ENCODE data around the gene CHRDL2. TPM values are rescaled to one million over a fixed set of nuclear protein-coding genes. Genes with fewer than 3 reads are reported as not detected.
A peak's percentile ranks its signal among the peaks of the same experiment; 100 is the strongest.

CHRDL2 gene
- total RNA-seq, 1 experiment from 2014 or later = not detected

GRCh38 chr11:74729397-74729796 lies 1.8 kb downstream of the CHRDL2 start:
- Histone ChIP-seq H3K27me3 (no peaks in the 10 kb centered on the region; the same call in 1 of the 2 replicates), H3K36me3 (no peaks in the 10 kb centered on the region), H3K9me3 (no peaks in the 10 kb centered on the region), H3K4me3 (no peak overlapping the region)
- DNase-seq = no peak

GRCh38 chr11:74726547-74727182 lies 4.6 kb downstream of the CHRDL2 start:
- Histone ChIP-seq H3K4me3 (no peak overlapping the region), H3K27me3 (no peaks in the 10 kb centered on the region; the same call in 1 of the 2 replicates), H3K36me3 (no peaks in the 10 kb centered on the region), H3K9me3 (no peaks in the 10 kb centered on the region)
- peak; percentile 67 for DNase-seq

- Histone ChIP-seq H3K4me3 (no peak overlapping the region), H3K36me3 (no peaks in the 10 kb centered on the region), H3K27me3 (no peaks in the 10 kb centered on the region; the same call in 1 of the 2 replicates), H3K9me3 (no peaks in the 10 kb centered on the region)
- DNase-seq = peak; percentile 78
These were observed 5.5 kb downstream of the CHRDL2 start for GRCh38 chr11:74725701-74726100.

- Histone ChIP-seq H3K36me3 (no peaks in the 10 kb centered on the region), H3K4me3 (no peak overlapping the region), H3K27me3 (no peaks in the 10 kb centered on the region), H3K9me3 (no peaks in the 10 kb centered on the region)
- no peak for DNase-seq
These were observed 7.7 kb downstream of the CHRDL2 start for GRCh38 chr11:74723511-74723910.

- Histone ChIP-seq H3K4me3 (no peak overlapping the region), H3K27me3 (no peaks in the 10 kb centered on the region), H3K36me3 (no peaks in the 10 kb centered on the region), H3K9me3 (no peaks in the 10 kb centered on the region)
- DNase-seq = no peak
These were observed 9.8 kb downstream of the CHRDL2 start for GRCh38 chr11:74721479-74721835.

- peak; percentile 82 for DNase-seq
- no peaks in the 10 kb centered on the region for H3K9me3 ChIP-seq
These were observed 10.4 kb downstream of the CHRDL2 start for GRCh38 chr11:74720596-74721478.

GRCh38 chr11:74719011-74719410 lies 12.2 kb downstream of the CHRDL2 start:
- no peaks in the 10 kb centered on the region for H3K27me3 ChIP-seq
- H3K36me3 ChIP-seq = no peaks in the 10 kb centered on the region
- no peak overlapping the region for H3K4me3 ChIP-seq
- no peak for DNase-seq
- H3K9me3 ChIP-seq = no peaks in the 10 kb centered on the region

More at GRCh38 chr11:74720596-74721478, 10.4 kb downstream of the CHRDL2 start:
- Histone ChIP-seq H3K27me3 (no peaks in the 10 kb centered on the region), H3K4me3 (no peak overlapping the region), H3K36me3 (no peaks in the 10 kb centered on the region)

GRCh38 chr11:74717221-74717969 lies 13.8 kb downstream of the CHRDL2 start:
- Histone ChIP-seq H3K4me3 (no peak overlapping the region), H3K36me3 (no peaks in the 10 kb centered on the region), H3K27me3 (no peaks in the 10 kb centered on the region), H3K9me3 (no peaks in the 10 kb centered on the region)
- no peak for DNase-seq

- no peaks in the 10 kb centered on the region for H3K27me3 ChIP-seq
- no peaks in the 10 kb centered on the region for H3K36me3 ChIP-seq
- H3K4me3 ChIP-seq = no peak overlapping the region
- H3K9me3 ChIP-seq = no peaks in the 10 kb centered on the region
- DNase-seq = no peak
These were observed 16.3 kb downstream of the CHRDL2 start for GRCh38 chr11:74714904-74715303.

- no peak overlapping the region for H3K4me3 ChIP-seq
- no peaks in the 10 kb centered on the region for H3K27me3 ChIP-seq
- no peaks in the 10 kb centered on the region for H3K36me3 ChIP-seq
- H3K9me3 ChIP-seq = no peaks in the 10 kb centered on the region
- no peak for DNase-seq
These were observed 17.5 kb downstream of the CHRDL2 start for GRCh38 chr11:74713686-74714085.

- Histone ChIP-seq H3K9me3 (no peaks in the 10 kb centered on the region), H3K36me3 (no peaks in the 10 kb centered on the region), H3K27me3 (no peaks in the 10 kb centered on the region), H3K4me3 (no peak overlapping the region)
- DNase-seq = no peak
These were observed 20.8 kb downstream of the CHRDL2 start for GRCh38 chr11:74710281-74710938.

GRCh38 chr11:74709175-74709574 lies 22.1 kb downstream of the CHRDL2 start:
- H3K36me3 ChIP-seq = no peaks in the 10 kb centered on the region
- no peaks in the 10 kb centered on the region for H3K9me3 ChIP-seq
- H3K4me3 ChIP-seq = no peak overlapping the region
- DNase-seq = no peak
- H3K27me3 ChIP-seq = no peaks in the 10 kb centered on the region

GRCh38 chr11:74707602-74708510 lies 23.4 kb downstream of the CHRDL2 start:
- H3K36me3 ChIP-seq = no peaks in the 10 kb centered on the region
- H3K4me3 ChIP-seq = no peak overlapping the region
- no peak for DNase-seq
- H3K27me3 ChIP-seq = no peaks in the 10 kb centered on the region
- H3K9me3 ChIP-seq = no peaks in the 10 kb centered on the region

- no peaks in the 10 kb centered on the region for H3K36me3 ChIP-seq
- H3K27me3 ChIP-seq = no peaks in the 10 kb centered on the region
- H3K9me3 ChIP-seq = no peaks in the 10 kb centered on the region
- H3K4me3 ChIP-seq = no peak overlapping the region
- no peak for DNase-seq
These were observed 24.0 kb downstream of the CHRDL2 start for GRCh38 chr11:74707182-74707581.

GRCh38 chr11:74703211-74703610 lies 28.0 kb downstream of the CHRDL2 start:
- Histone ChIP-seq H3K27me3 (no peaks in the 10 kb centered on the region), H3K36me3 (no peaks in the 10 kb centered on the region), H3K9me3 (no peaks in the 10 kb centered on the region), H3K4me3 (no peak overlapping the region)
- no peak for DNase-seq
